GM12801 (cell line): Measurements from ENCODE around the gene COL23A1.

ENCODE experiments used
- CTCF ChIP-seq: IDR thresholded peaks from one replicate; pipeline ENCODE4 v1.5.1; 2011; ENCODE audit warnings: control low read depth; ENCODE audit not compliant: insufficient read length; ENCODE audit errors: extremely low read depth

COL23A1 gene

GRCh38 chr5:178544166-178544834, 45.9 kb downstream of the COL23A1 start:
- no peak for TF ChIP-seq CTCF

GRCh38 chr5:178542455-178542854, 47.7 kb downstream of the COL23A1 start:
- TF ChIP-seq CTCF = no peak

- TF ChIP-seq CTCF = no peak
Measured at GRCh38 chr5:178540526-178540925, 49.7 kb downstream of the COL23A1 start.

GRCh38 chr5:178538741-178539229, 51.4 kb downstream of the COL23A1 start:
- no peak for TF ChIP-seq CTCF

GRCh38 chr5:178537467-178538371, 52.5 kb downstream of the COL23A1 start:
- no peak for TF ChIP-seq CTCF

GRCh38 chr5:178536541-178537466, 53.4 kb downstream of the COL23A1 start:
- TF ChIP-seq CTCF = no peak
